Cardiac muscle cell (in vitro differentiated cells and primary cell): ENCODE measurements around the gene GAS7. TPM values are rescaled to one million over a fixed set of nuclear protein-coding genes. Genes with fewer than 3 reads are reported as not detected.

Source experiments
- DNase-seq, 2 donors: peaks; one replicate each; pipeline versions ENCODE4 v3.0.0 to v3.0.0-alpha.2; 2010 to 2017; ENCODE audit warnings: low read depth in 1 of 2, low spot score in 1 of 2
- H3K27ac ChIP-seq: fragments of 200-600 bp; sonication (generic); 2 replicates; pipeline ENCODE4 v1.5.1; 2016
- H3K27me3 ChIP-seq: fragments of 200-600 bp; sonication (generic); 2 replicates; pipeline ENCODE4 v1.6.0; 2016; ENCODE audit warnings: control low read depth
- H3K36me3 ChIP-seq: fragments of 200-600 bp; sonication (generic); 2 replicates; pipeline ENCODE4 v1.5.1; 2016; ENCODE audit warnings: control low read depth
- H3K4me1 ChIP-seq: fragments of 200-600 bp; sonication (generic); 2 replicates; pipeline ENCODE4 v1.8.1; 2017; ENCODE audit warnings: low read depth, mild to moderate bottlenecking, mixed run types
- H3K4me3 ChIP-seq: fragments of 200-600 bp; sonication (generic); 2 replicates; pipeline ENCODE4 v1.5.1; 2016; ENCODE audit warnings: mild to moderate bottlenecking
- H3K9me3 ChIP-seq: fragments of 200-600 bp; sonication (generic); 2 replicates; pipeline ENCODE4 v1.5.1; 2017; ENCODE audit warnings: low read depth, mild to moderate bottlenecking, control low read depth
- polyA plus RNA-seq: library from polyadenylated mRNA; unstranded; fragments of >200 nt; fragmentation: Nextera tagmentation; extraction: Ambion mirVana; gene quantifications from 2 replicates; pipeline ENCODE4 v1.2.1, GENCODE V29; 2016
- total RNA-seq: library from RNA; depleted of rRNA; stranded (reverse); fragments of >200 nt; gene quantifications from 2 replicates; pipeline ENCODE4 v1.2.3, GENCODE V29; 2016
- TF ChIP-seq, protein P1 (sequence below): IDR thresholded peaks from 2 replicates; pipeline ENCODE4 v1.5.1; 2012; ENCODE audit warnings: low read depth, mild to moderate bottlenecking, low read length

The GAS7 gene
- total and polyA plus RNA-seq, 2 experiments from 2014 or later = 6.1 to 13.5 TPM

DNA sequence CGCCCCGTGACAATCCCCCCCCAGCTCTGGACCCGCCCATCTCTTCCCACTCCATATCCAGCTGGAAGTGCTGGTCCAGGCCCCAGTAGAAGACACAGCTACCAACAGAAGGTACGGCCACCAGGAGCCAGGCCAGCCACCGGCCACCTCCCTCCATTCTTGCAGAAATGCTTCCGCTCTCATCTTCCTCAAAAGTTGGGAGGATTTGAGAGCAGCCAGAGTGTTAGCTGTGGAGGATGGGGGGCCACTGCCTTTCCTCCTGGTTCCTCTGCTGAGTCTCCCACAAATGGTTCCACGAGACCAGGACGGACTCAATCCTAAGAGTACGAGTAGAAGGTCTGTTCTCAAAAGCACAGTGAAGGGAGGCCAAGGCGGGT lies 78.3 kb downstream of the GAS7 start:
- peaks cover 11% of the 10 kb centered on the region for H3K4me1 ChIP-seq
- TF ChIP-seq, protein P1, sequence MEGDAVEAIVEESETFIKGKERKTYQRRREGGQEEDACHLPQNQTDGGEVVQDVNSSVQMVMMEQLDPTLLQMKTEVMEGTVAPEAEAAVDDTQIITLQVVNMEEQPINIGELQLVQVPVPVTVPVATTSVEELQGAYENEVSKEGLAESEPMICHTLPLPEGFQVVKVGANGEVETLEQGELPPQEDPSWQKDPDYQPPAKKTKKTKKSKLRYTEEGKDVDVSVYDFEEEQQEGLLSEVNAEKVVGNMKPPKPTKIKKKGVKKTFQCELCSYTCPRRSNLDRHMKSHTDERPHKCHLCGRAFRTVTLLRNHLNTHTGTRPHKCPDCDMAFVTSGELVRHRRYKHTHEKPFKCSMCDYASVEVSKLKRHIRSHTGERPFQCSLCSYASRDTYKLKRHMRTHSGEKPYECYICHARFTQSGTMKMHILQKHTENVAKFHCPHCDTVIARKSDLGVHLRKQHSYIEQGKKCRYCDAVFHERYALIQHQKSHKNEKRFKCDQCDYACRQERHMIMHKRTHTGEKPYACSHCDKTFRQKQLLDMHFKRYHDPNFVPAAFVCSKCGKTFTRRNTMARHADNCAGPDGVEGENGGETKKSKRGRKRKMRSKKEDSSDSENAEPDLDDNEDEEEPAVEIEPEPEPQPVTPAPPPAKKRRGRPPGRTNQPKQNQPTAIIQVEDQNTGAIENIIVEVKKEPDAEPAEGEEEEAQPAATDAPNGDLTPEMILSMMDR = no peak
- H3K9me3 ChIP-seq = no peaks in the 10 kb centered on the region
- H3K36me3 ChIP-seq = no peaks in the 10 kb centered on the region
- no peak overlapping the region for H3K4me3 ChIP-seq
- H3K27ac ChIP-seq = no peak overlapping the region
- no peak for DNase-seq
- H3K27me3 ChIP-seq = no peaks in the 10 kb centered on the region

DNA sequence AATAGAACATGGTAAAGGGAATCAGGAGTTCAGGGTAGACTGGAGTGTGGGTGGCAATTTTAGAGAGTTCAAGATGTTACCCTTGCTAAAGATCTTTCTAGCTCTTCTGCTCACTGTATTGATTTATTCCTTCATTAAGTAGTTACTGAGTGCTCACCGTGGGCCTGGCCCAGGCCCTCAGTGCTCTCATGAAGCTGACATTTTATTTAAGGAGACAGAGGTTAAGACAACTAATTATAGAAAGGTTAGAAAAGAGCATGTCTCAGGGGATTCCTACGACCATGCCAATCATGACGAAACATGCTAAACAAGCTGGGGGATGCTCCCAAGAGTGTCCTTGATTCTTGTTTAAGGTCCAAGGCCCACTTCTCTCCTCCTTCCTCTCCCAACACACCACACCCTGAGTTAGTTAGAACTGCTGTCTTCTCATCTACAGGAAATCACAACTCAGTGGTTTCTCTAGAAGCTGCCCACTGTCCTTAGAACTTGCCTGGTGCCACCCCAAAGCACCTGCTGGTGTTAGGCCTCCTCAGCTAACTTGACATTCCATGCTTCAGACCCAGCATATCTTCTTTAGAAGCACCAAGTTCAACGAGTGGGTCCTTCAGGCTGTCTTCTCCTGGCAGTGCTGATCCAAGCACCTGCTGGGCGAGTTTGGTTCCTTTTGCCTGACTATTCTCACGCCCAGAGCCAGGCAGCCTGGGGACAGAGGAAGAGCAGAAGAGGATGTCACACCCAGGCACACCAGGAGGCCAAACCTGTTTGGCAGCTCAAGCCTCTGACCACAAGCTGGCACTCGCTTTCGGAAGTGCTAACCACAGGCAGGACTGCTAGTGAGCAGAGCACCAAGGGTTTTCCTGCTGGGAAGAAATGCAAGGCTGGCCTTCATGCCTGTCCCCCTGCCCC lies 79.0 kb downstream of the GAS7 start:
- no peaks in the 10 kb centered on the region for H3K9me3 ChIP-seq
- H3K4me3 ChIP-seq = no peak overlapping the region
- peak in 1 of 2 donors; percentile 27 for DNase-seq
- TF ChIP-seq, protein P1 = no peak
- H3K36me3 ChIP-seq = no peaks in the 10 kb centered on the region
- peaks cover 11% of the 10 kb centered on the region for H3K4me1 ChIP-seq
- no peak overlapping the region for H3K27ac ChIP-seq
- H3K27me3 ChIP-seq = no peaks in the 10 kb centered on the region

DNA sequence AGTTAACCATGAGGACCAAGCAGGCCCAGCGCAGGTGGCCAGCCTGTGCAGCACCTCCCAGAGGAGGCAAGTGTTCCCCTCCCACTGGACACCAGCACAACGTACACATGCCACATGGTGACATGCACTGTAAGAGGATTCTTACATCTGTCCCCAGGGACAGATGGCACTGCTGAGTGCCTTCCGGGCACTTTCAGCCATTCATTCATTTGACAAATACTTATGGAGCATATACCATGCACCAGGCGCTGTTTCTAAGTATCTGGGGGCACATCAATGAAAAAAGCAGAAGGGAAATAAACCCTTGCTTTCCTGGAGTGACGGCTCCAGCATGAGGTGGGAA lies 79.6 kb downstream of the GAS7 start:
- Histone ChIP-seq H3K36me3 (no peaks in the 10 kb centered on the region), H3K9me3 (no peaks in the 10 kb centered on the region), H3K4me1 (peaks cover 11% of the 10 kb centered on the region), H3K27me3 (no peaks in the 10 kb centered on the region), H3K4me3 (no peak overlapping the region), H3K27ac (no peak overlapping the region)
- TF ChIP-seq, protein P1 = no peak
- no peak for DNase-seq

DNA sequence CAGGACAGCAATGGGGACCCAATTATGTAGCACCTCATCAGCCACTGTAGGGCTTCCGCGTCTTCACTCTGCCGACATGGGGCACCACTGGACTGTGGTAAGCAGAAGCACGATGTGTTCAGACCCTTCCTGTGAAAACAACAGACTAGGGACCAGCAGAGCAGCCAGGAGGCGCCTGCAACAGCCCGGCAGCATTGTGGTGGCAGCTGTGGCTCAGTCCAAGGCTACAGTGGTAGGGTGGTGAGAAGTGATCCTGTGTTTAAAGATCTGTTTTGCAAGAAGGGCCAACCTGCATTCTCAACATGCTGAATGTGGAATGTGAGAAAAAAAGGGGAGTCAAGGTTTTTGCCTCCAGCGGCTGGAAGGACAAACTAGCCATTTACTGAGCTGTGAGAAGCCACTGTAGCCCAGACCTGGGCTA lies 80.8 kb downstream of the GAS7 start:
- TF ChIP-seq, protein P1 = no peak
- Histone ChIP-seq H3K27me3 (no peaks in the 10 kb centered on the region), H3K27ac (no peak overlapping the region), H3K36me3 (no peaks in the 10 kb centered on the region), H3K9me3 (no peaks in the 10 kb centered on the region), H3K4me3 (no peak overlapping the region), H3K4me1 (peaks cover 11% of the 10 kb centered on the region)
- DNase-seq = no peak

DNA sequence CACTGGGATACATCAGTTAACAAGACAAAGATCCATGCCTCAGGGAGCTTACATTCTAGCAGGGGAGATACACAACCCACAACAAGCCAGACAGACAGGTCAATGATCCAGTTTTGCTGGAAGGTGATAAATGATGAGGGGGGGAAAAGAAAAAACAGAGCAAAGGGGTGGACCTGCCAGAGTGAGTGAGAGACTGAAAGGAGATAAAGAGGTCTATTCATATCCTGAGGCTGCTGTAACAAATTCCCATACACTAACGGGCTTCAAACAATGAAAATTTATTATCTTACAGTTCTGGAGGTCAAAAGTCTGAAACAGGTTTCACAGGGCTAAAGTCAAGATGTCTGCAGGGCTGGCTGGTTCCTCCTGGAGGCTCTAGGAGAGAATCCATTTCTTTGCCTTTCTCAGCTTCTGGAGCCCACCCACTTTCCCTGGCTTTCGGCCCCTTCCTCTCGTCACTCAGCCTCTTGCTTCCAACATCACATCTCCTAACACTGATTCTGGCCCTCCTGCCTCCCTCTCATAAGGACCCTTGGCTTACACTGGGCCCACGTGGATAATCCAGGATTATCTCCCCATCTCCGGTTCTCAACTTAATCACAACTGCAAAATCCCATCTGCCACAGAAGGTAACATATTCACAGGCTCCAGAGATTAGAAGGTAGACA lies 81.5 kb downstream of the GAS7 start:
- H3K9me3 ChIP-seq = no peaks in the 10 kb centered on the region

More for the DNA sequence above, 81.5 kb downstream of the GAS7 start:
- H3K4me3 ChIP-seq = no peak overlapping the region
- no peak overlapping the region for H3K27ac ChIP-seq
- no peak for DNase-seq
- H3K36me3 ChIP-seq = no peaks in the 10 kb centered on the region
- peaks cover 11% of the 10 kb centered on the region for H3K4me1 ChIP-seq
- TF ChIP-seq, protein P1 = no peak
- H3K27me3 ChIP-seq = no peaks in the 10 kb centered on the region
